Measurements from ENCODE around the gene ADSS2.

ADSS2 gene

DNA sequence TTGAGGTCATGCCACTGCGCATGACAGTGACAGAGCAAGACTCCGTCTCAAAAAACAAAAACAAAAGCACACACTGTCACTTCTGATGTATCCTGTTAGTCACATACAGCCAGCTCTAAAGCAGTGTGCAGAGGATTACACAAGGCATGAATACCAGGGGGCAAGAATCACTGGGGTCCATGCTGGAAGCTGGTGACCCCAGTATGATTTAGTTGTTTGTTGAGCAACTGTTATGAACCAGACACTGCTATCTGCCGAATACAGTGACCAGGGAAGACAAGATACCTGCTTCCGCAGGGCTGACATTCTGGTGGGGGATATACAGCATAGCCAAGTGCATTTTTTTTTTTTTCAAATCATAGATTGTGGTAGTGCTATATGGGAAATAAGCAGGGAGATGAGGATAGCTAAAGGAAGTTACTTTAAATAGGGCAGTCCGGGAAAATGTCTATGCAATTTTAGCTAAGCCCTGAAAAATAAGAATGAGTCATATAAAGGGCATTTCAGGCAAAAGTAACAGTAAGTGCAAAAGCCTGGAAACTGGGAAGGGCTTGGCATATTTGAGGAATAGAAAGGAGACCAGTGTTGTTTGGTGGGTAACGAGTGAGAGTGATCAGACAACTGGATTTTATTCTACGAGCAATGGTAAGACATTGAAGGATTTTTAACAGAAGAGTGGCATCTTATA lies 69.7 kb downstream of the ADSS2 start:
- POLR2A ChIA-PET, result no interaction called here
- H3K4me1 ChIP-seq (ENCODE audit: control insufficient read depth, insufficient read depth, low read length), result no peaks in the 10 kb centered on the region
- no peaks in the 10 kb centered on the region for H3K36me3 ChIP-seq (ENCODE audit: control insufficient read depth in 2 of 2, insufficient read depth in 1 of 2, low read length in 2 of 2)
- no peak overlapping the region for H3K27ac ChIP-seq (ENCODE audit: extremely low read depth, low read depth, low read length)
- H3K9me3 ChIP-seq (ENCODE audit: control insufficient read depth, insufficient read depth, low read depth, low read length), result no peaks in the 10 kb centered on the region
- 0 out of 2 replicates have a peak, but pooled peaks have one; percentile 48 for TF ChIP-seq PRDM1 (tag by site-specific recombination; IDR thresholded peaks at IDR 0.05)
- TF ChIP-seq ZNF548 (tag by site-specific recombination; IDR thresholded peaks at IDR 0.05), result 0 out of 2 replicates have a peak, but pooled peaks have one; percentile 28
- no peak for TF ChIP-seq ZNF510 (tag by site-specific recombination; IDR thresholded peaks at IDR 0.05; ENCODE audit: insufficient replicate concordance)
- no peak overlapping the region for H3K4me3 ChIP-seq (ENCODE audit: low read depth, low read length)
- CTCF ChIA-PET, result interaction anchor here (0.8 kb wide), 1 partner anchor 405 kb away, joined by 3 read pairs; no protein-coding TSS in a partner anchor

GRCh38 chr1:244376126-244376525 lies 75.6 kb downstream of the ADSS2 start:
- POLR2A ChIA-PET, result no interaction called here
- no peak overlapping the region for H3K4me3 ChIP-seq (ENCODE audit: low read depth, low read length)
- CTCF ChIA-PET, result interaction anchor here (0.6 kb wide), 1 partner anchor 652 kb away, joined by 4 read pairs; no protein-coding TSS in a partner anchor
- H3K4me1 ChIP-seq (ENCODE audit: control insufficient read depth, insufficient read depth, low read length), result no peaks in the 10 kb centered on the region
- no peaks in the 10 kb centered on the region for H3K36me3 ChIP-seq (ENCODE audit: control insufficient read depth in 2 of 2, insufficient read depth in 1 of 2, low read length in 2 of 2)
- H3K9me3 ChIP-seq (ENCODE audit: control insufficient read depth, insufficient read depth, low read depth, low read length), result no peaks in the 10 kb centered on the region
- no peak overlapping the region for H3K27ac ChIP-seq (ENCODE audit: extremely low read depth, low read depth, low read length)
- TF ChIP-seq ZNF184 (tag by site-specific recombination; IDR thresholded peaks at IDR 0.05) (no peak), ZNF366 (tag by site-specific recombination; conservative IDR thresholded peaks at IDR 0.05) (no peak), ZNF157 (tag by site-specific recombination; IDR thresholded peaks at IDR 0.05) (no peak), SALL2 (tag by site-specific recombination; IDR thresholded peaks at IDR 0.05; ENCODE audit: borderline replicate concordance) (no peak), ZNF701 (tag by site-specific recombination; IDR thresholded peaks at IDR 0.05) (no peak), ZNF404 (tag by site-specific recombination; IDR thresholded peaks at IDR 0.05) (no peak), ZNF529 (tag by site-specific recombination; IDR thresholded peaks at IDR 0.05; ENCODE audit: insufficient replicate concordance) (no peak), ZNF707 (tag by site-specific recombination; IDR thresholded peaks at IDR 0.05) (no peak), ZNF580 (tag by site-specific recombination; IDR thresholded peaks at IDR 0.05) (no peak), ZNF175 (tag by site-specific recombination; IDR thresholded peaks at IDR 0.05) (no peak), ZNF248 (tag by site-specific recombination; IDR thresholded peaks at IDR 0.05) (no peak), ZNF274 (IDR thresholded peaks at IDR 0.05; ENCODE audit: low read length) (no peak), ZNF274 (tag by site-specific recombination; IDR thresholded peaks at IDR 0.05; ENCODE audit: borderline replicate concordance) (no peak)
- TF ChIP-seq, protein P1, sequence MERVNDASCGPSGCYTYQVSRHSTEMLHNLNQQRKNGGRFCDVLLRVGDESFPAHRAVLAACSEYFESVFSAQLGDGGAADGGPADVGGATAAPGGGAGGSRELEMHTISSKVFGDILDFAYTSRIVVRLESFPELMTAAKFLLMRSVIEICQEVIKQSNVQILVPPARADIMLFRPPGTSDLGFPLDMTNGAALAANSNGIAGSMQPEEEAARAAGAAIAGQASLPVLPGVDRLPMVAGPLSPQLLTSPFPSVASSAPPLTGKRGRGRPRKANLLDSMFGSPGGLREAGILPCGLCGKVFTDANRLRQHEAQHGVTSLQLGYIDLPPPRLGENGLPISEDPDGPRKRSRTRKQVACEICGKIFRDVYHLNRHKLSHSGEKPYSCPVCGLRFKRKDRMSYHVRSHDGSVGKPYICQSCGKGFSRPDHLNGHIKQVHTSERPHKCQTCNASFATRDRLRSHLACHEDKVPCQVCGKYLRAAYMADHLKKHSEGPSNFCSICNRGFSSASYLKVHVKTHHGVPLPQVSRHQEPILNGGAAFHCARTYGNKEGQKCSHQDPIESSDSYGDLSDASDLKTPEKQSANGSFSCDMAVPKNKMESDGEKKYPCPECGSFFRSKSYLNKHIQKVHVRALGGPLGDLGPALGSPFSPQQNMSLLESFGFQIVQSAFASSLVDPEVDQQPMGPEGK (tag by site-specific recombination; IDR thresholded peaks at IDR 0.05), result no peak

GRCh38 chr1:244375051-244375450 lies 76.7 kb downstream of the ADSS2 start:
- POLR2A ChIA-PET, result no interaction called here
- no peaks in the 10 kb centered on the region for H3K36me3 ChIP-seq (ENCODE audit: control insufficient read depth in 2 of 2, insufficient read depth in 1 of 2, low read length in 2 of 2)
- no peak overlapping the region for H3K4me3 ChIP-seq (ENCODE audit: low read depth, low read length)
- H3K4me1 ChIP-seq (ENCODE audit: control insufficient read depth, insufficient read depth, low read length), result no peaks in the 10 kb centered on the region
- CTCF ChIA-PET, result interaction anchor here (0.7 kb wide), 1 partner anchor 13 kb away, joined by 3 read pairs; no protein-coding TSS in a partner anchor
- H3K27ac ChIP-seq (ENCODE audit: extremely low read depth, low read depth, low read length), result no peak overlapping the region
- H3K9me3 ChIP-seq (ENCODE audit: control insufficient read depth, insufficient read depth, low read depth, low read length), result no peaks in the 10 kb centered on the region
- TF ChIP-seq, protein P2, sequence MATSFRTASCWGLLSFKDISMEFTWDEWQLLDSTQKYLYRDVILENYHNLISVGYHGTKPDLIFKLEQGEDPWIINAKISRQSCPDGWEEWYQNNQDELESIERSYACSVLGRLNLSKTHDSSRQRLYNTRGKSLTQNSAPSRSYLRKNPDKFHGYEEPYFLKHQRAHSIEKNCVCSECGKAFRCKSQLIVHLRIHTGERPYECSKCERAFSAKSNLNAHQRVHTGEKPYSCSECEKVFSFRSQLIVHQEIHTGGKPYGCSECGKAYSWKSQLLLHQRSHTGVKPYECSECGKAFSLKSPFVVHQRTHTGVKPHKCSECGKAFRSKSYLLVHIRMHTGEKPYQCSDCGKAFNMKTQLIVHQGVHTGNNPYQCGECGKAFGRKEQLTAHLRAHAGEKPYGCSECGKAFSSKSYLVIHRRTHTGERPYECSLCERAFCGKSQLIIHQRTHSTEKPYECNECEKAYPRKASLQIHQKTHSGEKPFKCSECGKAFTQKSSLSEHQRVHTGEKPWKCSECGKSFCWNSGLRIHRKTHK (tag by site-specific recombination; IDR thresholded peaks at IDR 0.05), result no peak
- TF ChIP-seq ZFP41 (tag by site-specific recombination; IDR thresholded peaks at IDR 0.05; ENCODE audit: borderline replicate concordance) (no peak), ZNF140 (tag by site-specific recombination; IDR thresholded peaks at IDR 0.05) (no peak), ZNF830 (tag by site-specific recombination; IDR thresholded peaks at IDR 0.05; ENCODE audit: low read depth) (no peak), ZNF214 (tag by site-specific recombination; IDR thresholded peaks at IDR 0.05; ENCODE audit: borderline replicate concordance) (no peak), AEBP2 (tag by site-specific recombination; IDR thresholded peaks at IDR 0.05; ENCODE audit: borderline replicate concordance) (no peak), IKZF3 (tag by site-specific recombination; IDR thresholded peaks at IDR 0.05) (no peak), ZNF707 (tag by site-specific recombination; IDR thresholded peaks at IDR 0.05) (no peak)
- TF ChIP-seq, protein P3, sequence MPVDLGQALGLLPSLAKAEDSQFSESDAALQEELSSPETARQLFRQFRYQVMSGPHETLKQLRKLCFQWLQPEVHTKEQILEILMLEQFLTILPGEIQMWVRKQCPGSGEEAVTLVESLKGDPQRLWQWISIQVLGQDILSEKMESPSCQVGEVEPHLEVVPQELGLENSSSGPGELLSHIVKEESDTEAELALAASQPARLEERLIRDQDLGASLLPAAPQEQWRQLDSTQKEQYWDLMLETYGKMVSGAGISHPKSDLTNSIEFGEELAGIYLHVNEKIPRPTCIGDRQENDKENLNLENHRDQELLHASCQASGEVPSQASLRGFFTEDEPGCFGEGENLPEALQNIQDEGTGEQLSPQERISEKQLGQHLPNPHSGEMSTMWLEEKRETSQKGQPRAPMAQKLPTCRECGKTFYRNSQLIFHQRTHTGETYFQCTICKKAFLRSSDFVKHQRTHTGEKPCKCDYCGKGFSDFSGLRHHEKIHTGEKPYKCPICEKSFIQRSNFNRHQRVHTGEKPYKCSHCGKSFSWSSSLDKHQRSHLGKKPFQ (tag by site-specific recombination; IDR thresholded peaks at IDR 0.05), result no peak
